IPS-NIHi7 (cell line): ENCODE results near the gene AMOTL1.

Experiments used
- DNase-seq: peaks from one replicate; pipeline ENCODE4 v3.0.0; 2012; ENCODE audit warnings: mixed read lengths; ENCODE audit errors: extremely low spot score

AMOTL1 gene

DNA sequence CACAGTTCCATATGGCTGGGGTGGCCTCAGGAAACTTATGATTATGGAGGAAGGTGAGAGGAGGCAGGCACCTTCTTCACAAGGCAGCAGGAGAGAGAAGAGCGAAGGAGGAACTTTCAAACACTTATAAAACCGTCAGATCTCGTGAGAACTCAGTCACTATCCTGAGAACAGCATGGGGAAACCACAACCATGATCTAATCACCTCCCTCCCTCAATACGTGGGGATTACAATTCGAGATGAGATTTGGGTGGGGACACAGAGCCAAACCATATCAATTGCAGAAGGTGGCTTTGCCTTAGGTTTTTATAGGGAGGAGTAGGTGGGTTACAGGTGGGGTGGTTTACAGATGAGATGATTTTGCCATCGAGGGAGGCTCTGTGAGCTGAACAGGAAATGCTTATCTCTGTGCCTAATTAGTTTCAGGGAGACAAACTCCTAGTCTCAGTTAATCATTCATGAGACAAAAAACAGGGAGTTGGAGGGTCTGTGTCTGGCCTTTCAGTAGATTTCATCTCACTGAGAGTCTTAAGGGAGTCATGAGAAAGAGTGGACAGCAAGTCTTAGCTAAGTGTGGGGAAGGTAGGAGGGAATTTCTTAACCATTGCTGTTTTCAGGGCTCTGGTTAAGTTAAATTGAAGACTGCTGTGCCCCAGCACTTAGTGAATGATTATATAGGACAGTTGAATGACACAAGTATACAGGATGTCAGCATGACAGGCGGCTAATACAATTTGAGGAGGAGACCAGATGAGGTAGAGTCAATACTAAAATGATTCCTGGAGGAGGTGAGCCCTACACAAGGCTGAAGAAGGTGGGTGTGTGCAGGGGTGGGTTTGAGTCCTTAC is 157.5 kb downstream of the AMOTL1 start:
- no peak for DNase-seq

DNA sequence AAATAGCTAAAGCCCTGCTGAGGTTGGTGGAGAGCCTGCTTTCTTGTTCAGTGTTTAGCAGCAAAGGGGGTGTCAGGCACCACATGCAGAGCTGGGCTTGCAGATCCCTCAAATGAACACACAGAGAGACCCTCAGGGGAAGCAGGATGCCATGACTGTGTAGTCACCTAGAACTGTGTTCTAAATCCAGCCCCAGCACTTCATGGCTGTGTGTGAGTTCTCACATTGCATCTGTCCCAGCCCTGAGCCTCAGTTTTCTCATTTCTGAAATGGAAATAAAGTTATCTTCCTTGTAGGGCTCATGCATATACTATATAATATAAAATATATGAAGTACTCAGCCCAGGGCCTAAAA is 158.1 kb downstream of the AMOTL1 start:
- DNase-seq: no peak
